ENCODE data around the gene TRABD2A.

The TRABD2A gene

DNA sequence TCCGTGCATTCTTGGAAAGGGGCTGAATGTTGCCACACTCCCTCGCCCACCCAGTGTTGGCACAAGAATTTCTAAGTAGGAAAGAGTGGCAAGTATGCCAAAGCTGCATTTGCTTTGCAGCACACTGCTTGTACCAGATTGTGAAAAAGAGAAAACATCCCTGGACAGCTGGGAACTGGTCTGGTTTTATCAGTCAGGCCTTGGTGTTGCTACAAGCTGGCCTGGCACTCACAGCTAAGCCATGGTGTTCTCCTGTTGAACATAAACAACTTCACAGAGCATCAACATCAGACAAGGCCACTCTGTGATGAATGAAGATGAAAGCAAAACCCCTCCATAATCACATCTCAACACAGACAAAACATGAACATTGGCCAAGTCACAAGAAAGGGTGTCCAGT, 4.2 kb upstream of the TRABD2A start:
- TF ChIP-seq, protein P1, sequence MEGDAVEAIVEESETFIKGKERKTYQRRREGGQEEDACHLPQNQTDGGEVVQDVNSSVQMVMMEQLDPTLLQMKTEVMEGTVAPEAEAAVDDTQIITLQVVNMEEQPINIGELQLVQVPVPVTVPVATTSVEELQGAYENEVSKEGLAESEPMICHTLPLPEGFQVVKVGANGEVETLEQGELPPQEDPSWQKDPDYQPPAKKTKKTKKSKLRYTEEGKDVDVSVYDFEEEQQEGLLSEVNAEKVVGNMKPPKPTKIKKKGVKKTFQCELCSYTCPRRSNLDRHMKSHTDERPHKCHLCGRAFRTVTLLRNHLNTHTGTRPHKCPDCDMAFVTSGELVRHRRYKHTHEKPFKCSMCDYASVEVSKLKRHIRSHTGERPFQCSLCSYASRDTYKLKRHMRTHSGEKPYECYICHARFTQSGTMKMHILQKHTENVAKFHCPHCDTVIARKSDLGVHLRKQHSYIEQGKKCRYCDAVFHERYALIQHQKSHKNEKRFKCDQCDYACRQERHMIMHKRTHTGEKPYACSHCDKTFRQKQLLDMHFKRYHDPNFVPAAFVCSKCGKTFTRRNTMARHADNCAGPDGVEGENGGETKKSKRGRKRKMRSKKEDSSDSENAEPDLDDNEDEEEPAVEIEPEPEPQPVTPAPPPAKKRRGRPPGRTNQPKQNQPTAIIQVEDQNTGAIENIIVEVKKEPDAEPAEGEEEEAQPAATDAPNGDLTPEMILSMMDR (IDR thresholded peaks at IDR 0.05; ENCODE audit: insufficient read depth, low read depth, low read length, missing control alignments) = no peak
- DNase-seq (ENCODE audit: low read depth) = no peak
- no peak overlapping the region for H3K4me3 ChIP-seq (ENCODE audit: low read length)

DNA sequence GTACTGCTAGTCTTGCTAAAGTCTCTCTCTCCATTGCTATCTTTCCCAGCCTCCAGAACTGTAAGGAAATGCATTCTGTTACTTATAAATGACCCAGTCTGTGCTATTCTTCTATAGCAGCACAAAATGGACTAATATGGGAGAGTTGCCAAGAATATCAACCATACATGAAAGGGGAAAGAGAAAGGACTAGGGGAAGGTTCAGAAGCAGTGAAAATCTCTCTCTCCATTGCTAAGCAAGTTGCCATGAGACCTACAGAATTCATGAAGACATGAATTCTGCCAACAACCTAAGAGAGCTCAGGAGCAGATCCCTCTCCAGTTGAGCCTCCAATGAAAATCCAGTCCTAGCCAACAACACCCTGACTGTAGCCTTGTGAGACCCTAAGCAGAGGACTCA, 3.6 kb upstream of the TRABD2A start:
- TF ChIP-seq, protein P1 (IDR thresholded peaks at IDR 0.05; ENCODE audit: insufficient read depth, low read depth, low read length, missing control alignments) = no peak
- DNase-seq (ENCODE audit: low read depth) = no peak
- H3K4me3 ChIP-seq (ENCODE audit: low read length) = no peak overlapping the region

DNA sequence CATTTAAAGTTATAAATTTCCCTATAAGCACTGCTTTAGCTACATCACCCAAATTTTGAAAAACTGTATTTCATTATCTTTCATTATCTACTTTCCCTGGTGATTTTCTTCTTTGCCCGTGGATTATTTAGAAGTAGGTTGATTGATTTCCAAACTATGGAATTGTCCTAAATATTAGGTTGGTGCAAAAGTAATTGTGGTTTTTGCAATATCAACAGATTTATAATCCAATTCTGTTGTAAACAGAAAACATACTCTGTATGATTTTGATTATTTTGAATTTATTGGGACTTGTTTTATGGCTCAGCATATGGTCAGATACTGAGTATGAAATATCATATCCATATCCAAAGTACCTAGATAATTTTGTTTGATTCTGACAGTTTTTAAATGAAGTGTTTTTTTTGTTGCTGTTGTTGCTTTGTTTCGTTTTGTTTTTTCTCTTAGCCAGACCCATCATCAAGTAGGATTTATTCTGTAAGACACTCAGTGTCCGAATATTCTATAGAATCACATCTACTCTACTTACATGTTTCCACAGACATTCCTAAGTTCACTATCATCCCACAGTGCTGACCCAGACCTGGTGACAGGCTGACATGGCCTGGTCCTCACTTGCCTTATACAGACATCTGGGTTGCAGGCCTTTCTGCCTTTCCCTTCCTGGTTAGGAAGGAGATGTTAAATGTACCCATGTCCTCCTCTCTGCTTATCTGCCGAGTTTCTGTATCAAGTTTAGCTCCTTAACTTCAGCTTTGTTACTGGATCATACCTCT, 2.1 kb upstream of the TRABD2A start:
- TF ChIP-seq, protein P1 (IDR thresholded peaks at IDR 0.05; ENCODE audit: insufficient read depth, low read depth, low read length, missing control alignments) = no peak
- DNase-seq (ENCODE audit: low read depth) = no peak
- H3K4me3 ChIP-seq (ENCODE audit: low read length) = no peak overlapping the region

DNA sequence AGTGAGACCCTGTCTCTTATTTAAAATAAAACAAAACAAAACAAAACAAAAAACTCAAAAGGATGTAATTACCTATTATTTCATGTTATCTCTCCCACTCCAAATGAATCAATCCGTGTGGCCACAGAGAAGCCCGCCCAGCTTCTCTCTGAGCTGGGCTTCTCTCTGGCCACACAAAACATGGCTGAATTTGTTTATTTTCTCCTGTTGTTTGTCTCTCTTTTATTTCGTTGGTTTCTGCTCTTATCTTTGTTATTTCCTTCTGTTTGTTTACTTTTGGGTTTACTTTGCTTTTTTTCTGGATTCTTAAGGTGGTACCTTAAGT, 1.5 kb upstream of the TRABD2A start:
- H3K4me3 ChIP-seq (ENCODE audit: low read length) = no peak overlapping the region
- TF ChIP-seq, protein P1 (IDR thresholded peaks at IDR 0.05; ENCODE audit: insufficient read depth, low read depth, low read length, missing control alignments) = no peak
- DNase-seq (ENCODE audit: low read depth) = no peak

DNA sequence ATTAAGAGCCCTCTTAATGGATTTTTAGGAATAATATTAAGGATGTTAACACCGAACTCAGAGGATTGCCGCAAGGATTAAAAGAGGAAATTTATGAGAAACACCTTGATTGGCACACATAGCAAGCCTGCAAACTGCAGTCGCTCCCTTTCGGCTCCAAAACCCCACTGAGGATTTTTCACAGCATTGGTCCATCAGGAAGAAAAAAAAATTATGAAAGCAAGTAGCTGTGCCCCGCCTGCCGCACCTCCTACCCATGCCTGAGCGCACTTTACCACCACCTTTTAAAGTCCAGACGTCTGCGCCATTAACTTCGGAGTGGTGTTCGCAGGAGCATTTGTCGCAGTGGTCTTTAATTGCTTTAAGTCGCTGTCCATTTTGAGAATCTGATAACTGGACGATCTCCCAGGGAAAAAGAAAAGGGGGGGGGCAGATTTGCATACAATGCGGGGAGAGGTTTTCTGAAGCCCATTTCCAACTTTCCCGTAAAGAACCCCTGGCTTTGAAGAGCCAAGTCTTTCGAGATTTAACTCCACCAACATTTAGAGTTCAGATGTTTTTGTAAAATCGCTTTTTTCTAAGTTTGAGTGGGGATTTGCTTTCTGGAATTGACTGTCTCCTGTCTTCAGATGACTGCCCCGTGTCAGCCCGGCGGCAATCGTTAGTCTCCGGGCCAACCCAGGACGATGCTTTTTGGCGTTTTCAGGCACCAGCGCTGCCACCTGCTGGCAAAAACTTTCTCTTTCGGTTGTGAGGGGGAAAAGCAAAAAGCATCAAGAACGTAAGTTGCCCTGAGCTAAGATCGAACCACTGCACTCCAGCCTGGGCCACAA, 913 bp upstream of the TRABD2A start:
- peak; percentile 83 for DNase-seq (ENCODE audit: low read depth)
- TF ChIP-seq, protein P1 (IDR thresholded peaks at IDR 0.05; ENCODE audit: insufficient read depth, low read depth, low read length, missing control alignments) = peak; percentile 79
- H3K4me3 ChIP-seq (ENCODE audit: low read length) = peak overlapping the region; percentile 55

DNA sequence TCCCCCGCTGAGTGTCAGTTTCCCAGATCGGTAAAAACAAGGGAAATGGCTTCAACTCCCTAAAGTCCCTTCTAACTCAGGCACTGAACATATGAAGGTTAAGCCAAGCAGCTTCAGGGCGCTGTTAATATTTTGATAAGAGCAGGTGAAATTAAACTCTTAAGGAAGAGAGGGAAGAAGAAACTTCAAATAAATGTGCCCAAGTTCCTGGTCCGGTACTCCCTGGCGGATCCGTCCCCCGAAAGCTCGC, 564 bp downstream of the TRABD2A start:
- TF ChIP-seq, protein P1 (IDR thresholded peaks at IDR 0.05; ENCODE audit: insufficient read depth, low read depth, low read length, missing control alignments) = no peak
- H3K4me3 ChIP-seq (ENCODE audit: low read length) = peak overlapping the region; percentile 37
- no peak for DNase-seq (ENCODE audit: low read depth)

Measured in epithelial cell of esophagus (primary cell).